Measurements from ENCODE around the gene ARMC5. TPM values are rescaled to one million over a fixed set of nuclear protein-coding genes. Genes with fewer than 3 reads are reported as not detected.

The ARMC5 gene
- polyA plus RNA-seq, 1 experiment: 6.4 TPM

GRCh38 chr16:31428638-31429247 is 30.6 kb upstream of the ARMC5 start:
- DNase-seq (ENCODE audit: low read depth): no peak
- TF ChIP-seq CTCF (IDR thresholded peaks at IDR 0.05; ENCODE audit: insufficient read depth, low read depth, low read length): no peak
- H3K4me3 ChIP-seq (ENCODE audit: low read depth, low read length): no peak overlapping the region
- ChIA-PET POLR2A (no interaction called here), CTCF (interaction anchor here (0.6 to 1.8 kb wide), 3 partner anchors 14 to 287 kb away, joined by 3 to 9 read pairs (median 3); partner anchors contain the start of gene ZNF843)
- H3K27me3 ChIP-seq (ENCODE audit: control insufficient read depth, insufficient read depth, low read length): peaks cover 3% of the 10 kb centered on the region; the same call in 1 of the 2 replicates
- no peaks in the 10 kb centered on the region for H3K36me3 ChIP-seq (ENCODE audit: control insufficient read depth, insufficient read depth, low read length)

GRCh38 chr16:31429314-31429713 is 30.0 kb upstream of the ARMC5 start:
- Histone ChIP-seq H3K36me3 (ENCODE audit: control insufficient read depth, insufficient read depth, low read length) (no peaks in the 10 kb centered on the region), H3K27me3 (ENCODE audit: control insufficient read depth, insufficient read depth, low read length) (peaks cover 3% of the 10 kb centered on the region; the same call in 1 of the 2 replicates), H3K4me3 (ENCODE audit: low read depth, low read length) (no peak overlapping the region)
- POLR2A ChIA-PET: no interaction called here
- CTCF ChIA-PET: interaction anchor here (0.6 to 1.8 kb wide), 3 partner anchors 13 to 235 kb away, joined by 3 to 9 read pairs (median 3); partner anchors contain the start of gene ZNF843
- no peak for TF ChIP-seq CTCF (IDR thresholded peaks at IDR 0.05; ENCODE audit: insufficient read depth, low read depth, low read length)
- no peak for DNase-seq (ENCODE audit: low read depth)

GRCh38 chr16:31429796-31430195 is 29.5 kb upstream of the ARMC5 start:
- no peaks in the 10 kb centered on the region for H3K36me3 ChIP-seq (ENCODE audit: control insufficient read depth, insufficient read depth, low read length)
- TF ChIP-seq CTCF (IDR thresholded peaks at IDR 0.05; ENCODE audit: insufficient read depth, low read depth, low read length): no peak

DNA sequence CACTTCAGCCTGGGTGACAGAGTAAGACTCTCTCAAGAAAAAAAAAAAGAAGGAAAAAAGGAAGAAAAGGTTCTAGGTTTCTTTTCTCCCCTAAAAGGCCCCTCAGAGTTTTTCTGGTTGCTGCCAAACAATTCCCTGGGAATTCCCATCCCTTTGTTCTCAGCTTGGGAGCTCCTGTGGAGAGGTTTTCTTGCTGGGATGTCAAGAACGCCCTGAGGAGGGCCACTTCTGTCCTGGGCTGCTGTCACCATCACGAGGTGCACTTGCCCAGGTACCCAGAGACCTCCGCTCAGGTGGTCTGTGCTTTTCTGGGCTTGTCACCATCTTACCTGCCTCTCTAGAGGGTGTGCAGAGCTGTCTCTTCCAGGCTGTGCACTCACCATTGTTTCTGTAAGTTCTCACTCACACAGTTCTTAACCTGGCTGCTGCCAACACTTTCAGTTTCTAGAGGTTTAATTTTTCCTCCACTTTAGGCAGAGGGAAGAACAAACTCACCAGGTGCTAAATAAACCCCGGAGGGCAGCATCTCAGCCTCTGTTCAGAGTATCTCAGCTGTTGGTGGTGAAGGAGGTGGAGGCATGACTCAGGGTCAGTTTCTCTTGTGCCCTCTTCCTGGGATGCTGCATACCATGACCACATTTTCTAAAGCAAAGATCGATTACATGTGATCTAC is 28.8 kb upstream of the ARMC5 start:
- Histone ChIP-seq H3K4me3 (ENCODE audit: low read depth, low read length) (no peak overlapping the region), H3K27me3 (ENCODE audit: control insufficient read depth, insufficient read depth, low read length) (peaks cover 3% of the 10 kb centered on the region; the same call in 1 of the 2 replicates), H3K36me3 (ENCODE audit: control insufficient read depth, insufficient read depth, low read length) (no peaks in the 10 kb centered on the region)
- TF ChIP-seq CTCF (IDR thresholded peaks at IDR 0.05; ENCODE audit: insufficient read depth, low read depth, low read length): no peak
- no peak for DNase-seq (ENCODE audit: low read depth)
- POLR2A ChIA-PET: no interaction called here
- CTCF ChIA-PET: interaction anchor here (0.7 to 1.3 kb wide), 3 partner anchors 9 to 21 kb away, joined by 3 read pairs; partner anchors contain the start of gene ZNF843

More at GRCh38 chr16:31429796-31430195, 29.5 kb upstream of the ARMC5 start:
- ChIA-PET CTCF (interaction anchor here (0.7 kb wide), 1 partner anchor 236 kb away, joined by 3 read pairs; no protein-coding TSS in a partner anchor), POLR2A (no interaction called here)
- DNase-seq (ENCODE audit: low read depth): no peak
- H3K27me3 ChIP-seq (ENCODE audit: control insufficient read depth, insufficient read depth, low read length): peaks cover 3% of the 10 kb centered on the region; the same call in 1 of the 2 replicates
- no peak overlapping the region for H3K4me3 ChIP-seq (ENCODE audit: low read depth, low read length)

Measured in BJ (cell line).